ENCODE results near the gene LARP1.

GRCh38 chr5:154727361-154727760 lies 27.8 kb upstream of the LARP1 start:
- no peak for TF ChIP-seq CTCF (IDR thresholded peaks at IDR 0.05)
- no peak for TF ChIP-seq POLR2A (IDR thresholded peaks at IDR 0.05)
